ENCODE measurements around the gene DLX3.

GRCh38 chr17:49951362-49952082 lies 43.5 kb downstream of the DLX3 start:
- TF ChIP-seq, protein P1, sequence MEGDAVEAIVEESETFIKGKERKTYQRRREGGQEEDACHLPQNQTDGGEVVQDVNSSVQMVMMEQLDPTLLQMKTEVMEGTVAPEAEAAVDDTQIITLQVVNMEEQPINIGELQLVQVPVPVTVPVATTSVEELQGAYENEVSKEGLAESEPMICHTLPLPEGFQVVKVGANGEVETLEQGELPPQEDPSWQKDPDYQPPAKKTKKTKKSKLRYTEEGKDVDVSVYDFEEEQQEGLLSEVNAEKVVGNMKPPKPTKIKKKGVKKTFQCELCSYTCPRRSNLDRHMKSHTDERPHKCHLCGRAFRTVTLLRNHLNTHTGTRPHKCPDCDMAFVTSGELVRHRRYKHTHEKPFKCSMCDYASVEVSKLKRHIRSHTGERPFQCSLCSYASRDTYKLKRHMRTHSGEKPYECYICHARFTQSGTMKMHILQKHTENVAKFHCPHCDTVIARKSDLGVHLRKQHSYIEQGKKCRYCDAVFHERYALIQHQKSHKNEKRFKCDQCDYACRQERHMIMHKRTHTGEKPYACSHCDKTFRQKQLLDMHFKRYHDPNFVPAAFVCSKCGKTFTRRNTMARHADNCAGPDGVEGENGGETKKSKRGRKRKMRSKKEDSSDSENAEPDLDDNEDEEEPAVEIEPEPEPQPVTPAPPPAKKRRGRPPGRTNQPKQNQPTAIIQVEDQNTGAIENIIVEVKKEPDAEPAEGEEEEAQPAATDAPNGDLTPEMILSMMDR (IDR thresholded peaks at IDR 0.05), result no peak
- TF ChIP-seq POLR2A (IDR thresholded peaks at IDR 0.05), result no peak

Data from body of pancreas (tissue), 4 donors.